ENCODE data around the gene RABL6. TPM values are rescaled to one million over a fixed set of nuclear protein-coding genes. Genes with fewer than 3 reads are reported as not detected.

Gene RABL6
- total RNA-seq, 5 donors from 2014 or later (not counting 1 experiment from before 2014, with no cell fraction given) = 60.5 to 86.7 (median 82.8) TPM

DNA sequence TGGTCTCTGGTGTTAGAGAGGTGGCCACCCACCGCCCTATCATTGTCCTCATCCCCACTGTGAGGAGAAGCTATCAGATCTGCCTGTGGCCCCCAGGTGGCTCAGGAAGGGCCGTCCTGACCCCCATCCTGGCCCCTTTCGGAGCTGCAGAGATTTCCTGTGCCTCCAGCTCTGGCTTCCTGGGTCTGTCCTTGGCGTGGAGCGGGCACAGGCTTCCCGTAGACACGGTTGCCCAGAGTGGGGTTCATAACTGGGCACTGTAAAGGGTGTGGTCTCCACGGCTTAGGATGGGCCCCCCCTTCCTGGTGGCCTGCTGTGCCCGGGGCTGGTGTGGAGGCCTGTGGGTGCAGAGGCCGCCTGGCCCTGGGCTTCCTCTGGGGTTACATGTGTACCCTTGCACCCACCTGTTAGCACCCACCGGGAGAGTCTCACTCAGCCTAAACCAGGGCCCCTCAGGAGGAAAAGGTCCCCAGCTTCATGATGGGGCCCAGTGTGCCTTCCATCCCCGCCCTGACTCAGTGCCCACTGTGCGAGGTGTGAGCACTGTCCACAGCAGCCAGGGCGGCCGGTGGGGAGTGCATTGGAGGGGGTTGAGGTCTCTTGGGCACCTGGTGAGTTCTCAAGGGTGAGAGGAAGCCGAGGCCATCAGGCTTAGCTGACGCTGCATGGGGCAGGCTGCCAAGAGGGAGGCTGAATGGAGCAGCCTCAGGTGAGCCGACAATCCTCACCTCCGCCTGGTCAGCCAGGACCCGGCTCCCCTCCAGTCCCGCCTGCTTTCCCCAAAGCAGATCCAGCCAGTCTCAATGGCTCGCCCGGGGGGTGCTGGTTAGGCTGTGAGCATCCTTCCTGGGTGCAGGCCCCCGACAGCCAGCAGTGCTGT is 19.2 kb downstream of the RABL6 start:
- no peak for ATAC-seq (replicated peaks in 1 of 4)
- H3K27ac Mint-ChIP-seq = no peak overlapping the region
- DNase-seq = no peak
- no peaks in the 10 kb centered on the region for H3K9me3 ChIP-seq
- H3K4me1 Mint-ChIP-seq = no peaks in the 10 kb centered on the region
- H3K36me3 ChIP-seq (ENCODE audit: control insufficient read depth in 2 of 2, extremely low read depth in 1 of 2, insufficient read depth in 1 of 2, low read length in 1 of 2) = peaks cover 16 to 52% of the 10 kb centered on the region in 2 donors
- no peaks in the 10 kb centered on the region for H3K4me1 ChIP-seq (ENCODE audit: control insufficient read depth in 1 of 2, extremely low read depth in 1 of 2, insufficient read depth in 2 of 2, low read length in 2 of 2)
- no peaks in the 10 kb centered on the region for H3K9me3 Mint-ChIP-seq
- H3K4me3 ChIP-seq (ENCODE audit: control insufficient read depth in 1 of 2, extremely low read depth in 1 of 2, low read length in 1 of 2) = no peak overlapping the region
- no peaks in the 10 kb centered on the region for H3K27me3 Mint-ChIP-seq
- WGBS (ENCODE audit: insufficient coverage) = 94% methylated on average over 18 of the region's 24 CpGs
- H3K4me3 Mint-ChIP-seq = no peak overlapping the region
- CTCF ChIA-PET = no interaction called here
- H3K36me3 Mint-ChIP-seq = peaks cover under 1% of the 10 kb centered on the region
- H3K27ac ChIP-seq (ENCODE audit: low read length) = no peak overlapping the region
- no peaks in the 10 kb centered on the region for H3K27me3 ChIP-seq (replicated peaks in 1 of 2; ENCODE audit: control insufficient read depth in 2 of 2, extremely low read depth in 1 of 2, insufficient read depth in 2 of 2, low read length in 1 of 2)
- POLR2A ChIA-PET = no interaction called here

DNA sequence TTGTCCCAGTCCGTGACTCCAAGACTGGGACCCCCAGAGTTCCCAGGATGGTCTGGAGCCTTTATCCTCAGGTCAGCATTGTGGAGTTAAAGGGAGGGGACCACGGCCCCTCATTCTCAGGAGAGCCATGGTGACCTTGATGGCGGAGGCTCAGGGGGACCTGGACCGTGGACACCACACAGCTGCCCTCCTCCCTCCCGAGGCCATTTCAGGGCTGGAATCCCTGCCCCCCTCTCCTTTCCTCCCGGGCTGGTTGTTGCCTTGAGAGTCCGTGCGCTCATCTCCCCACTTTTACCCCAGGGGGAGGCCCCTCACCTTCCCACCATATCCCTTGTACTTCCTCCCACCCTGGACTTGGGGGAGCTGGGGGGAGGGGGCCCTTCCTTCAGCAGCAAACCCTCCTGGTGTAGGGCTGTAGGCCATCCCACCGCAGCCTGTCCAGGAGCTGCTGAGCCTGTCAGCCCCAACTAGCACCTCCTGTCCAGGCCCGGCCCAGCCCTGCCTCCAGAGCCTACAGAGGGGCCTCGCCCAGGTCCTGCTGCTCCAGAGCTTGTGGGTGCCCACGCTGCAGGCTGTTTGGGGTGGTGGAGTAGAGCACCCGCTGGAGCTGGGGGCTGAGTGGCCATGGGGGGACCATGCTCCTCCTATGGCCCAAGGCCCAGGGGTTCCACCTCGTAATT is 20.2 kb downstream of the RABL6 start:
- ChIA-PET POLR2A (no interaction called here), CTCF (no interaction called here)
- no peak overlapping the region for H3K27ac ChIP-seq (ENCODE audit: low read length)
- no peaks in the 10 kb centered on the region for H3K9me3 Mint-ChIP-seq
- no peaks in the 10 kb centered on the region for H3K27me3 Mint-ChIP-seq
- no peak overlapping the region for H3K4me3 Mint-ChIP-seq
- no peaks in the 10 kb centered on the region for H3K27me3 ChIP-seq (replicated peaks in 1 of 2; ENCODE audit: control insufficient read depth in 2 of 2, extremely low read depth in 1 of 2, insufficient read depth in 2 of 2, low read length in 1 of 2)
- H3K4me3 ChIP-seq (ENCODE audit: control insufficient read depth in 1 of 2, extremely low read depth in 1 of 2, low read length in 1 of 2) = no peak overlapping the region
- no peaks in the 10 kb centered on the region for H3K4me1 Mint-ChIP-seq
- whole genome bisulfite sequencing (ENCODE audit: insufficient coverage) = 94% methylated on average over 6 of the region's 14 CpGs
- peaks cover 4% of the 10 kb centered on the region for H3K36me3 Mint-ChIP-seq
- DNase-seq = no peak
- H3K4me1 ChIP-seq (ENCODE audit: control insufficient read depth in 1 of 2, extremely low read depth in 1 of 2, insufficient read depth in 2 of 2, low read length in 2 of 2) = no peaks in the 10 kb centered on the region
- H3K27ac Mint-ChIP-seq = no peak overlapping the region
- H3K9me3 ChIP-seq = no peaks in the 10 kb centered on the region
- ATAC-seq (replicated peaks in 1 of 4) = no peak
- peaks cover 21 to 55% of the 10 kb centered on the region in 2 donors for H3K36me3 ChIP-seq (ENCODE audit: control insufficient read depth in 2 of 2, extremely low read depth in 1 of 2, insufficient read depth in 1 of 2, low read length in 1 of 2)

DNA sequence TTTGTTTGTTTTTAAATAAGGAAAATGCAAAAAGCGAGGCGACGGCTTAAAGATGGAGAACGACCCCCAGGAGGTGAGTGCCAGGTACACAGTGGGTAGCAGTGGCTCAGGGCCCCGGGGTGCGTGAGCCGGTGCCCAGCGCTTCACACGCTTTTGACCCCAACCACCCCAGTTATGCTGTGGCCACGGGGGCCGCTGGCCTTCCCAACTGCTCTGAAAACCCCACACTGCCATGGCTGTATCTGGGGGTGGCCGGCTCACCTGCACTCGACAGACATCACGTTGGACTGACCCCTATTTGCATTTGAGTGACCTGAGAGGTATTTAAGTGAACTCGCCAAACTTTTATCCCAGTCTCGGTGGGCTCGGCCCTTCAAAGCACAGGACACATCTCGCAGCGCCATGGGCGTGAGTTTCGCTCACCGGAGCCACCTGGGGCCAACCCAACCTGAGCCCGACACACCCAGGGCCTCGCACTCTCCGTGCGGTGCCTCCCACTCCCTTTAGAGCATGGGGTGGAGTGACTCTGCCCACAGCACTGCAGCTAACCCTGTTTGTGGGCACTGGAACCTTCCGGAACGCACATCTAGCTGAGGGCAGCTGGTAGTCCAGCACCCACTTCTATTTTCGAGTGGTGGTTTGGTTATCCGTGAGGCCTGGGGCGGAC is 20.9 kb downstream of the RABL6 start:
- H3K4me1 ChIP-seq (ENCODE audit: control insufficient read depth in 1 of 2, extremely low read depth in 1 of 2, insufficient read depth in 2 of 2, low read length in 2 of 2) = no peaks in the 10 kb centered on the region
- ChIA-PET POLR2A (no interaction called here), CTCF (no interaction called here)
- Mint-ChIP-seq H3K27me3 (no peaks in the 10 kb centered on the region), H3K27ac (no peak overlapping the region), H3K4me1 (no peaks in the 10 kb centered on the region), H3K9me3 (no peaks in the 10 kb centered on the region), H3K36me3 (peaks cover 4% of the 10 kb centered on the region), H3K4me3 (no peak overlapping the region)
- H3K9me3 ChIP-seq = no peaks in the 10 kb centered on the region
- no peaks in the 10 kb centered on the region for H3K27me3 ChIP-seq (replicated peaks in 1 of 2; ENCODE audit: control insufficient read depth in 2 of 2, extremely low read depth in 1 of 2, insufficient read depth in 2 of 2, low read length in 1 of 2)
- 96% methylated on average over 24 of the region's 31 CpGs for whole genome bisulfite sequencing (ENCODE audit: insufficient coverage)
- peaks cover 21 to 50% of the 10 kb centered on the region in 2 donors for H3K36me3 ChIP-seq (ENCODE audit: control insufficient read depth in 2 of 2, extremely low read depth in 1 of 2, insufficient read depth in 1 of 2, low read length in 1 of 2)
- H3K4me3 ChIP-seq (ENCODE audit: control insufficient read depth in 1 of 2, extremely low read depth in 1 of 2, low read length in 1 of 2) = no peak overlapping the region
- H3K27ac ChIP-seq (ENCODE audit: low read length) = no peak overlapping the region
- DNase-seq (no peak), ATAC-seq (replicated peaks in 1 of 4) (no peak)

DNA sequence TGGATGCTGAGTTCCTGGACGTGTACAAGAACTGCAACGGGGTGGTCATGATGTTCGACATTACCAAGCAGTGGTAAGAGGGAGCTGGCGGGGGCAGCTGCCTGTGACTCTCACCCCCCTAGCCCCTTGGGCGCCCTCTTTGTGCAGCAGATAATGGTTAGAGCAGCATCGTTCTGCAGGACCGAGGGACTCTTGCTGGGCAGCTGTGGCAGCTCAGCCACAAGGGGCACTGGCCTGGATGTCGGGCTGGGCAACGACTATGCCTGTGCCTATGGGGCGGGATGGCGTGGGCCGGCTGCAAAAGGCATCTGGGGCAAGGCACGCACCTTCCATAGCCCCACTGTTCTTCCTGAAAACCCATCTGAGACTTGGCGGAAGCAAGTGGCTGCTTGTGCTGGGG is 21.7 kb downstream of the RABL6 start:
- H3K27me3 Mint-ChIP-seq = no peaks in the 10 kb centered on the region
- Histone ChIP-seq H3K4me3 (ENCODE audit: control insufficient read depth in 1 of 2, extremely low read depth in 1 of 2, low read length in 1 of 2) (no peak overlapping the region), H3K27me3 (replicated peaks in 1 of 2; ENCODE audit: control insufficient read depth in 2 of 2, extremely low read depth in 1 of 2, insufficient read depth in 2 of 2, low read length in 1 of 2) (no peaks in the 10 kb centered on the region), H3K9me3 (no peaks in the 10 kb centered on the region), H3K4me1 (ENCODE audit: control insufficient read depth in 1 of 2, extremely low read depth in 1 of 2, insufficient read depth in 2 of 2, low read length in 2 of 2) (no peaks in the 10 kb centered on the region), H3K27ac (ENCODE audit: low read length) (no peak overlapping the region), H3K36me3 (ENCODE audit: control insufficient read depth in 2 of 2, extremely low read depth in 1 of 2, insufficient read depth in 1 of 2, low read length in 1 of 2) (peaks cover 24 to 45% of the 10 kb centered on the region in 2 donors)
- H3K4me3 Mint-ChIP-seq = no peak overlapping the region
- ChIA-PET POLR2A (no interaction called here), CTCF (no interaction called here)
- H3K4me1 Mint-ChIP-seq = no peaks in the 10 kb centered on the region
- H3K9me3 Mint-ChIP-seq = no peaks in the 10 kb centered on the region
- H3K27ac Mint-ChIP-seq = no peak overlapping the region
- H3K36me3 Mint-ChIP-seq = peaks cover 7% of the 10 kb centered on the region
- DNase-seq = no peak
- ATAC-seq (replicated peaks in 1 of 4) = no peak
- over 99% methylated on average over 9 of the region's 14 CpGs for WGBS (ENCODE audit: insufficient coverage)

DNA sequence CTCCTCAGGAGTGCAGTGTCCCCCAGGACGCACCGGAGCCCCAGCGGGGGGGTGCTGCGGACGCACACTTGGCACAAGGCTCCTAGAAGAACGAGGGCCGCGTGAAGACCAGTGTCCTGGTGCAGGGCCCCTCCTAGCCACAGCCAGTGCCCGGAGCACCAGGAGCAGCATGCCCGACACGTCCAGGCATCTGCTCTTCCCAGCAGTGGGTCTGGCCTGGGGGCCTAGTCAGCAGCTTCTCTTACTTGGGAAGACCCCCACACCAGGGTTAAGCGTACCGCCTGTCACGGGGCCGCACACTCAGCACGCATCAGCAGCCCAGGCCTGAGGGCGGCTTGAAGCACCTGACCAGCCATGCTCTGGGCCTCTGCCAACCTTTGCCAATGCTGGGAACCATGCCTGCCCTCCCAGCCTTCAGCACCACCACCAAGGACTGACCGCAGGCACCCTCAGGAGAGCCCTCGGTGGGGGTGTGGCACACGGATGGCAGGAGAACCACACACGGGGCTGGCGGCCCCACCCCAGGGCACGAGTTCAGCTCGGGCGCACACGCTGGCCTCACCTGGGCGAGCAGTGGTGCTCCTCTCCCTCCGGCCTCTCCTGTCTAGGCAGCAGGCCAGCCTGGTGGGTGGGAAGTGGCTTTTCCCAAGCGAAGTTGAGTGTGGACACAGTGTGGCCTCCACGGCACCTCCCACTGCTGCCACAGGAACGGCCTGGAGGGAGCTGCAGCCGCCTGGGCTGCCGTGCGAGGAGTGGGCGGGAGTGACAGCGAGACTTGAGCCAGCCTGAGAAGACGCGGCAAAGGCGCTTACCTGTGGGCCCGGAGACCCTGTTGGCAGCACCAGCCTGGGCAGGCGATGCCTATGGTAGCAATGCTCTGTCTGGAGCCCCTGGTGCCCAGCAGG is 22.5 kb downstream of the RABL6 start:
- no peaks in the 10 kb centered on the region for H3K4me1 Mint-ChIP-seq
- no peak for DNase-seq
- CTCF ChIA-PET = no interaction called here
- no peaks in the 10 kb centered on the region for H3K27me3 Mint-ChIP-seq
- no peaks in the 10 kb centered on the region for H3K4me1 ChIP-seq (ENCODE audit: control insufficient read depth in 1 of 2, extremely low read depth in 1 of 2, insufficient read depth in 2 of 2, low read length in 2 of 2)
- H3K4me3 ChIP-seq (ENCODE audit: control insufficient read depth in 1 of 2, extremely low read depth in 1 of 2, low read length in 1 of 2) = no peak overlapping the region
- peaks cover 21 to 40% of the 10 kb centered on the region in 2 donors for H3K36me3 ChIP-seq (ENCODE audit: control insufficient read depth in 2 of 2, extremely low read depth in 1 of 2, insufficient read depth in 1 of 2, low read length in 1 of 2)
- 97% methylated on average over 39 of the region's 41 CpGs for WGBS (ENCODE audit: insufficient coverage)
- ATAC-seq (replicated peaks in 1 of 4) = no peak
- peaks cover 7% of the 10 kb centered on the region for H3K36me3 Mint-ChIP-seq
- no peak overlapping the region for H3K4me3 Mint-ChIP-seq
- POLR2A ChIA-PET = no interaction called here
- no peaks in the 10 kb centered on the region for H3K9me3 Mint-ChIP-seq
- no peak overlapping the region for H3K27ac ChIP-seq (ENCODE audit: low read length)
- no peaks in the 10 kb centered on the region for H3K9me3 ChIP-seq
- H3K27me3 ChIP-seq (replicated peaks in 1 of 2; ENCODE audit: control insufficient read depth in 2 of 2, extremely low read depth in 1 of 2, insufficient read depth in 2 of 2, low read length in 1 of 2) = no peaks in the 10 kb centered on the region
- H3K27ac Mint-ChIP-seq = no peak overlapping the region

All from T-cell (primary cell).